Gastroesophageal sphincter (tissue), 4 donors: ENCODE results near the gene KIF5C. TPM values are rescaled to one million over a fixed set of nuclear protein-coding genes. Genes with fewer than 3 reads are reported as not detected.

Experiments used
- ATAC-seq: fragments of 150-250 bp; one replicate; pipeline ENCODE4 v1.9.1; 2016; ENCODE audit warnings: mild to moderate bottlenecking, moderate library complexity
- H3K27ac ChIP-seq, 4 donors: fragments of 200-600 bp; sonication (generic) in 3 of 4; 1 replicate in 3 of 4; 2 replicates in 1 of 4; pipeline ENCODE4 v1.5.1; 2016 to 2019
- H3K27me3 ChIP-seq: fragments of 200-600 bp; sonication (generic); one replicate; pipeline ENCODE4 v1.5.1; 2019
- H3K36me3 ChIP-seq, 2 donors: fragments of 200-600 bp; sonication (generic); one replicate each; pipeline ENCODE4 v1.5.1; 2019; ENCODE audit warnings: control low read depth in 1 of 2
- H3K4me1 ChIP-seq, 3 donors: fragments of 200-600 bp; sonication (generic); 1 replicate in 2 of 3; 2 replicates in 1 of 3; pipeline ENCODE4 v1.5.1; 2016 to 2019; ENCODE audit warnings: control low read depth in 2 of 3
- H3K4me3 ChIP-seq, 2 donors: fragments of 200-600 bp; sonication (generic); one replicate each; pipeline ENCODE4 v1.5.1; 2019; ENCODE audit warnings: mild to moderate bottlenecking in 1 of 2, moderate library complexity in 1 of 2
- H3K9me3 ChIP-seq, 3 donors: fragments of 200-600 bp; sonication (generic); one replicate each; pipeline ENCODE4 v1.5.1; 2017 to 2019; ENCODE audit warnings: control low read depth in 2 of 3
- CTCF ChIP-seq, 4 experiments: fragments of 200-600 bp in 2 of 4; fragments of 450-650 bp in 2 of 4; sonication (generic) in 1 of 4; IDR thresholded peaks; one replicate each; pipeline ENCODE4 v1.5.1; 2017 to 2019; ENCODE audit warnings: antibody characterized with exemption in 4 of 4, mild to moderate bottlenecking in 2 of 4, moderate library complexity in 2 of 4
- EP300 ChIP-seq: sonication (generic); formaldehyde crosslinking; IDR thresholded peaks from one replicate; pipeline ENCODE4 v1.6.1; 2017; ENCODE audit warnings: antibody characterized with exemption, mild to moderate bottlenecking
- POLR2A ChIP-seq, 2 donors: fragments of 450-650 bp; IDR thresholded peaks; one replicate each; pipeline ENCODE4 v1.6.1; 2017; ENCODE audit warnings: antibody characterized with exemption in 2 of 2, mild to moderate bottlenecking in 2 of 2, moderate library complexity in 1 of 2
- POLR2AphosphoS5 ChIP-seq: sonication (generic); formaldehyde crosslinking; IDR thresholded peaks from one replicate; pipeline ENCODE4 v1.6.1; 2017; ENCODE audit warnings: antibody characterized with exemption
- WGBS, 2 donors: methylation state at CpG; one replicate each; pipeline ENCODE4 v1.1.5; 2018; ENCODE audit warnings: low coverage in 1 of 2; 5-methylcytosine and 5-hydroxymethylcytosine counted together
- total RNA-seq, 4 donors: library from RNA; depleted of rRNA; stranded (reverse); fragments of >200 nt; gene quantifications; one replicate each; pipeline ENCODE4 v1.1.0, GENCODE V29; 2016

KIF5C gene
- total RNA-seq, 4 donors from 2014 or later = 3.3 to 6.6 (median 4.5) TPM

GRCh38 chr2:148865512-148865911 lies 9.5 kb upstream of the KIF5C start:
- no peak for ATAC-seq
- no peaks in the 10 kb centered on the region for H3K36me3 ChIP-seq
- TF ChIP-seq POLR2A (IDR thresholded peaks at IDR 0.05) (no peak), EP300 (no peak), POLR2AphosphoS5 (no peak), CTCF (IDR thresholded peaks at IDR 0.05) (no peak)

GRCh38 chr2:148866091-148866490 lies 8.9 kb upstream of the KIF5C start:
- 65 to 66% methylated on average over 4 of the region's 4 CpGs for WGBS, 2 donors
- H3K27ac ChIP-seq = no peak overlapping the region
- peaks cover 17% of the 10 kb centered on the region for H3K27me3 ChIP-seq
- no peaks in the 10 kb centered on the region for H3K36me3 ChIP-seq
- no peaks in the 10 kb centered on the region for H3K9me3 ChIP-seq
- no peak for ATAC-seq
- H3K4me3 ChIP-seq = no peak overlapping the region
- H3K4me1 ChIP-seq = no peaks in the 10 kb centered on the region
- TF ChIP-seq POLR2AphosphoS5 (no peak), EP300 (no peak), CTCF (IDR thresholded peaks at IDR 0.05) (no peak), POLR2A (IDR thresholded peaks at IDR 0.05) (no peak)

More at GRCh38 chr2:148865512-148865911, 9.5 kb upstream of the KIF5C start:
- Histone ChIP-seq H3K9me3 (no peaks in the 10 kb centered on the region), H3K27ac (no peak overlapping the region), H3K4me1 (no peaks in the 10 kb centered on the region), H3K27me3 (peaks cover 17% of the 10 kb centered on the region), H3K4me3 (no peak overlapping the region)
- WGBS, 2 donors = 75 to 92% methylated on average over 5 of the region's 5 CpGs

DNA sequence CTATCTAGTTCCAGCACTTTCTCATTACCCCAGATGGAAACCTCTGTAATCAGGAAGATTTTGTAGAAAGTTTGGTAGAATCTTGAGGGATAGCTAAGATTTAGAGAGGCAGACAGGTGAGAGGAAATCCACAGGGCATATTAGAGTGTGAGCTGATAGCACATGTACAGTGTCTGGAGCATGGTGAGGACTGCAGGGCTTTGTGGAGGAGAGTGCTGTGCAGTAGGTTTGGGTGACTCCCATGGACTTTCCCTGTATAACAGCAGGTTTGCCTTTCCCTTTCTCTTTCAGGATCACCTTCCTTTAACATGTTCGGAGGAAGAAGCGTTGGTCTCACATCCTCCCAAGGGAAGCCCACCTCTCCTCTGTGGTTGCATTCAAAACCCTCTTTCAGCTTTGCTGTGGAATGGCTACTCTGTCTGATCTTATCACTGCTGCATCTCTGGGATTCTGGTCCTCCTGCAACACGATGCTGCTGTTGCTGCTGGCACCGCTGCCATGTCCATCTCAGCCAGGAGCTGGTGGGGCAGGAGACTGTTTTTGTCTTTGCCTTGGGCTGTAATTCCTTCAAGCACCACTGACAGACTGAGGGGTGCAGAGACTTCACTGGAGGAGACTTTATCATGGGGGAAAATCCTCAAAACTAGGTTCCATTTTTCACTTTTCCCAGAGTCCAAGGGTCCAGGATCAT lies 7.8 kb upstream of the KIF5C start:
- 64 to 79% methylated on average over 2 to 4 of the region's 4 CpGs for WGBS, 2 donors
- H3K9me3 ChIP-seq = no peaks in the 10 kb centered on the region
- H3K4me3 ChIP-seq = no peak overlapping the region
- H3K27ac ChIP-seq = no peak overlapping the region
- no peak for ATAC-seq
- no peaks in the 10 kb centered on the region for H3K36me3 ChIP-seq
- peaks cover 22% of the 10 kb centered on the region for H3K27me3 ChIP-seq
- H3K4me1 ChIP-seq = no peaks in the 10 kb centered on the region
- TF ChIP-seq POLR2A (IDR thresholded peaks at IDR 0.05) = no peak
- TF ChIP-seq CTCF (IDR thresholded peaks at IDR 0.05) = no peak
- TF ChIP-seq EP300 = no peak
- TF ChIP-seq POLR2AphosphoS5 = no peak

DNA sequence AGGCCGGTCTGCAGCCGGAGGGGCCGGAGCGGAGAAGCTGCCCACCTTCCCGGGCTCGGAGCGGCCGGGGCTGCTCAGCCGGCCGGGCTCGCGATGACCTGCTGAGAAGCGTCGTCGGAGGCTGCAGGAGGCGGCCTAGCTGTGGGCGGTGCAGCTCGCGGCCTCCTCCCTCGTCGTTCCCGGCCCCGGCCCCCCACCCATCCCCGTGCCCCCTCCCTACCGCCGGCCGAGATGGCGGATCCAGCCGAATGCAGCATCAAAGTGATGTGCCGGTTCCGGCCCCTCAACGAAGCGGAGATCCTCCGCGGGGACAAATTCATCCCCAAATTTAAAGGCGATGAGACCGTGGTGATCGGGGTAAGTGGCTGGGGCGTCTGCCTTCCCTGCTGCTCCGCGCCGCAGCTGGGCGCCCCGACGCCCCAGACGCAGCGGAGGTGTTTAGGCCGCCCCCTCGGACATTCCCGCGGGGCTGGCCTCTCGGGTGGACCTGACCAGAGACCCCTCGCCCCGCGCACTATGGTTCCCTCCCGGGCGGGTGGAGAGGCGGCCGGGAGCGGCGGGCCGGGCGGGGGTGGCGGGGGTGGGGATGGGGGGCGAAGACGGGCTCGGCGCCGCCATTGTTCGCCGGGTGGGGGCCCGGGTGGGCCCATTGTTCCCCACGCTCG lies 492 bp downstream of the KIF5C start:
- peak overlapping the region; percentile 33 to 66 for H3K4me3 ChIP-seq
- peaks cover 55% of the 10 kb centered on the region for H3K27me3 ChIP-seq
- no peak for TF ChIP-seq CTCF (IDR thresholded peaks at IDR 0.05)

DNA sequence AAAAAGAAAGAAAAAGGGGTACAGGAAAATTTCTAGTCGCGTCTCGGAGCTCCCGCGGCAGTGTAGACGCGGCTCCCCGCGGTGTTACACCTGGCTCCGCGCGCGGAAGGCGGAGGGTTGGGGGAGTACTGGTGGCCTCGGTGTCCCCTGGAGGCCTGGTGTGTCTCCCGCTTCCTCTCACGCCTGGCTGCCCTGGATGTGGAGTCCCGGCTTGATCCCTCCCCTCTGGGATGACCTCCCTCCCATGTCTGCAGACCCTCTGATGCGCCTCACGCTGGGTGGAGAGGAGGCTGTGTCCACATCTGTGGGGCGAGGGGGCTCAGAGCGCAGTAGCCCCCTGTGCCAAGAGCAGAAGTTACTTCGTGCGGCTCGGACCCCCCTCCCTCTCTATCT lies 1.2 kb downstream of the KIF5C start:
- peak overlapping the region; percentile 33 to 66 for H3K4me3 ChIP-seq
- peaks cover 55% of the 10 kb centered on the region for H3K27me3 ChIP-seq
- H3K4me1 ChIP-seq = peaks cover 0 to 32% (median 19%) of the 10 kb centered on the region in 3 donors
- H3K36me3 ChIP-seq = no peaks in the 10 kb centered on the region
- peaks cover 0 to 9% (median 0%) of the 10 kb centered on the region in 3 donors for H3K9me3 ChIP-seq
- WGBS, 2 donors = 0 to 15% methylated on average over 4 to 8 of the region's 25 CpGs
- no peak for ATAC-seq
- H3K27ac ChIP-seq = no peak overlapping the region
- TF ChIP-seq EP300 (no peak), POLR2A (IDR thresholded peaks at IDR 0.05) (no peak), POLR2AphosphoS5 (no peak), CTCF (IDR thresholded peaks at IDR 0.05) (no peak)

More for the DNA sequence above, 492 bp downstream of the KIF5C start:
- Histone ChIP-seq H3K27ac (no peak overlapping the region), H3K36me3 (no peaks in the 10 kb centered on the region), H3K4me1 (peaks cover 0 to 32% (median 19%) of the 10 kb centered on the region in 3 donors), H3K9me3 (peaks cover 0 to 6% (median 0%) of the 10 kb centered on the region in 3 donors)
- no CpG with 5 or more reads among the region's 74 CpGs for WGBS, 2 donors
- ATAC-seq = peak; percentile 27
